H1 (cell line): Measurements from ENCODE around the gene RNF144A. TPM values are rescaled to one million over a fixed set of nuclear protein-coding genes. Genes with fewer than 3 reads are reported as not detected.

Experiments used
- CTCF ChIA-PET: fragments of 300-600 bp; sonication (Branson Sonifier 250); formaldehyde crosslinking; loops from one replicate; lab custom pipeline; 2021; ENCODE audit not compliant: partially characterized antibody; lab: Charles Lee
- POLR2A ChIA-PET: fragments of 300-600 bp; sonication (Branson Sonifier 250); formaldehyde crosslinking; loops from one replicate; lab custom pipeline; 2021; ENCODE audit warnings: inconsistent platforms; ENCODE audit not compliant: partially characterized antibody; lab: Charles Lee
- DNase-seq, 2 experiments: peaks; one replicate each; pipeline versions ENCODE4 v3.0.0 to v3.0.0-alpha.2; 2010 to 2022; ENCODE audit warnings: low spot score in 2 of 2, low read depth in 1 of 2, mixed read lengths in 1 of 2
- FAIRE-seq: peaks from 2 replicates; lab custom pipeline; 2011; peaks lifted over from hg19 to GRCh38; lab: Jason Lieb, UNC
- H2AFZ ChIP-seq: 2 replicates; pipeline ENCODE4 v1.8.1; 2012; ENCODE audit warnings: low read length, inconsistent platforms
- H2AK5ac ChIP-seq: 2 replicates; pipeline ENCODE4 v1.6.1; 2013; ENCODE audit warnings: low read depth, low read length
- H2BK120ac ChIP-seq: replicated peaks from 2 replicates; pipeline ENCODE3; 2013; ENCODE audit warnings: low read depth, low read length, inconsistent platforms
- H2BK12ac ChIP-seq: 2 replicates; pipeline ENCODE4 v1.6.1; 2013; ENCODE audit warnings: low read depth, low read length
- H2BK15ac ChIP-seq: 2 replicates; pipeline ENCODE4 v1.6.1; 2013; ENCODE audit warnings: low read length
- H2BK20ac ChIP-seq: 2 replicates; pipeline ENCODE4 v1.6.1; 2013; ENCODE audit warnings: low read length
- H2BK5ac ChIP-seq: 2 replicates; pipeline ENCODE4 v1.6.1; 2013; ENCODE audit warnings: low read depth, low read length
- H3K14ac ChIP-seq: 2 replicates; pipeline ENCODE4 v1.6.1; 2013; ENCODE audit warnings: inconsistent platforms; ENCODE audit not compliant: insufficient read length
- H3K18ac ChIP-seq: 2 replicates; pipeline ENCODE4 v1.6.1; 2013; ENCODE audit warnings: low read length; ENCODE audit errors: extremely low read depth
- H3K23ac ChIP-seq: 2 replicates; pipeline ENCODE4 v1.6.1; 2013; ENCODE audit warnings: inconsistent platforms; ENCODE audit not compliant: insufficient read length
- H3K23me2 ChIP-seq: 2 replicates; pipeline ENCODE4 v1.6.1; 2013; ENCODE audit warnings: low read depth, low read length
- H3K27ac ChIP-seq: 2 replicates; pipeline ENCODE4 v1.6.1; 2011; ENCODE audit warnings: low read depth, low read length, inconsistent platforms
- H3K27me3 ChIP-seq, 4 experiments: replicated peaks in 1 of 4; 1 replicate in 1 of 4; 2 replicates in 3 of 4; pipeline versions ENCODE4 v1.6.1 to v1.8.1; 2011 to 2013; ENCODE audit warnings: low read length in 3 of 4, mild to moderate bottlenecking in 3 of 4, inconsistent platforms in 2 of 4, mixed read lengths in 2 of 4, moderate library complexity in 1 of 4; ENCODE audit not compliant: control insufficient read depth in 3 of 4, insufficient read depth in 3 of 4; ENCODE audit errors: extremely low read depth in 1 of 4
- H3K36me3 ChIP-seq, 4 experiments: 2 replicates each; pipeline versions ENCODE4 v1.6.1 to v1.8.1; 2011 to 2013; ENCODE audit warnings: mild to moderate bottlenecking in 4 of 4, low read length in 3 of 4, moderate library complexity in 2 of 4, control low read depth in 1 of 4, inconsistent platforms in 1 of 4; ENCODE audit not compliant: insufficient read depth in 4 of 4, control insufficient read depth in 2 of 4
- H3K4ac ChIP-seq: replicated peaks from 2 replicates; pipeline ENCODE3; 2013; ENCODE audit warnings: low read length, low read depth, mixed read lengths, inconsistent platforms; ENCODE audit not compliant: insufficient read length
- H3K4me1 ChIP-seq, 4 experiments: replicated peaks in 1 of 4; 1 replicate in 1 of 4; 2 replicates in 3 of 4; pipeline versions ENCODE4 v1.6.1 to v1.8.1; 2011 to 2013; ENCODE audit warnings: low read length in 3 of 4, inconsistent platforms in 2 of 4, mixed read lengths in 1 of 4; ENCODE audit not compliant: insufficient read depth in 4 of 4, control insufficient read depth in 3 of 4
- H3K4me2 ChIP-seq, 2 experiments: 2 replicates each; pipeline versions ENCODE4 v1.6.1 to v1.8.1; 2011 to 2013; ENCODE audit warnings: low read depth in 2 of 2, low read length in 2 of 2, control low read depth in 1 of 2, inconsistent platforms in 1 of 2, mild to moderate bottlenecking in 1 of 2; ENCODE audit not compliant: insufficient read depth in 1 of 2
- H3K4me3 ChIP-seq, 4 experiments: fragments of 200-600, 300-600 bp in 1 of 4; sonication (generic), shearing (Covaris generic), sonication (Bioruptor Twin) in 1 of 4; 2 replicates each; pipeline versions ENCODE4 v1.5.1 to v1.8.1; 2011 to 2016; ENCODE audit warnings: low read length in 4 of 4, low read depth in 3 of 4, control low read depth in 2 of 4, inconsistent platforms in 2 of 4, mild to moderate bottlenecking in 2 of 4, mixed read lengths in 1 of 4, moderate library complexity in 1 of 4; ENCODE audit not compliant: insufficient read depth in 2 of 4; ENCODE audit errors: extremely low read depth in 1 of 4
- H3K56ac ChIP-seq: replicated peaks from 2 replicates; pipeline ENCODE3; 2013; ENCODE audit warnings: low read depth, mild to moderate bottlenecking, mixed read lengths, low read length, inconsistent platforms; ENCODE audit not compliant: insufficient read length
- H3K79me1 ChIP-seq: 2 replicates; pipeline ENCODE4 v1.6.1; 2013; ENCODE audit warnings: low read depth, low read length, control low read depth
- H3K79me2 ChIP-seq, 2 experiments: 2 replicates each; pipeline versions ENCODE4 v1.6.1 to v1.8.1; 2012 to 2013; ENCODE audit warnings: low read length in 2 of 2, mild to moderate bottlenecking in 2 of 2, inconsistent platforms in 1 of 2; ENCODE audit not compliant: insufficient read depth in 2 of 2, control insufficient read depth in 1 of 2
- H3K9ac ChIP-seq, 4 experiments: replicated peaks in 1 of 4; 1 replicate in 1 of 4; 2 replicates in 3 of 4; pipeline versions ENCODE4 v1.6.1 to v1.8.1; 2011 to 2013; ENCODE audit warnings: low read depth in 3 of 4, low read length in 3 of 4, control low read depth in 2 of 4, mild to moderate bottlenecking in 2 of 4, moderate library complexity in 2 of 4, inconsistent platforms in 1 of 4; ENCODE audit errors: extremely low read depth in 1 of 4
- H3K9me3 ChIP-seq, 2 experiments: 2 replicates each; pipeline versions ENCODE4 v1.6.1 to v1.8.1; 2012 to 2013; ENCODE audit warnings: mild to moderate bottlenecking in 2 of 2, moderate library complexity in 2 of 2, control low read depth in 1 of 2, inconsistent platforms in 1 of 2, low read depth in 1 of 2, low read length in 1 of 2, mixed read lengths in 1 of 2; ENCODE audit not compliant: insufficient read depth in 2 of 2
- H4K20me1 ChIP-seq, 2 experiments: replicated peaks in 1 of 2; 2 replicates each; pipeline versions ENCODE3 to v1.8.1; 2011 to 2013; ENCODE audit warnings: inconsistent platforms in 2 of 2, low read length in 2 of 2, mild to moderate bottlenecking in 1 of 2; ENCODE audit not compliant: insufficient read depth in 2 of 2, control insufficient read depth in 1 of 2
- H4K5ac ChIP-seq: 2 replicates; pipeline ENCODE4 v1.6.1; 2013; ENCODE audit warnings: low read length, low read depth, mixed read lengths, inconsistent platforms; ENCODE audit not compliant: insufficient read length
- H4K8ac ChIP-seq: 2 replicates; pipeline ENCODE4 v1.8.0; 2013; ENCODE audit warnings: mild to moderate bottlenecking, moderate library complexity, low read length, inconsistent platforms; ENCODE audit not compliant: insufficient read depth; ENCODE audit errors: extremely low read depth
- H4K91ac ChIP-seq: replicated peaks from 2 replicates; pipeline ENCODE3; 2013; ENCODE audit warnings: low read length, mixed read lengths, inconsistent platforms; ENCODE audit not compliant: insufficient read length
- JUND ChIP-seq: IDR thresholded peaks from 2 replicates; pipeline ENCODE4 v1.6.1; 2011; ENCODE audit warnings: mild to moderate bottlenecking, improper control_type of control experiment, low read length
- SRF ChIP-seq: IDR thresholded peaks from 2 replicates; pipeline ENCODE4 v1.6.1; 2011; ENCODE audit warnings: mild to moderate bottlenecking, low read depth, low read length, moderate library complexity
- WGBS, 2 experiments: shearing (Covaris generic) in 1 of 2; methylation state at CpG; one replicate each; pipeline versions ENCODE4 v1.1.6 to v1.1.7; 2013 to 2015; ENCODE audit warnings: low lambda C conversion rate in 2 of 2, mixed read lengths in 2 of 2, inconsistent platforms in 1 of 2, low coverage in 1 of 2, missing lambda C conversion rate in 1 of 2; ENCODE audit not compliant: insufficient replicate concordance in 2 of 2, insufficient coverage in 1 of 2, insufficient read length in 1 of 2; ENCODE audit errors: extremely low coverage in 1 of 2, missing lambda C conversion rate in 1 of 2; 5-methylcytosine and 5-hydroxymethylcytosine counted together
- polyA plus RNA-seq, 7 experiments: library from polyadenylated mRNA; depleted of rRNA in 3 of 7; stranded (reverse) in 5 of 7; unstranded in 2 of 7; fragments of >200 nt in 5 of 7; fragments of 200-250 nt in 2 of 7; gene quantifications; 1 replicate in 5 of 7; 2 replicates in 1 of 7; 4 replicates in 1 of 7; pipeline versions ENCODE4 v1.2.1 to v1.2.3, GENCODE V29; 2011 to 2013; ENCODE audit warnings: missing spikeins in 2 of 7, mixed read lengths in 2 of 7
- total RNA-seq: library from RNA; stranded (reverse); fragmentation: NEBNext Ultra II Directional; extraction: Animal tissue kit (Norgen Biotek cat#: 25700); gene quantifications from 2 replicates; pipeline ENCODE4 v1.2.1, GENCODE V29; 2021

RNF144A gene
- total and polyA plus RNA-seq, 2 of the 8 experiments (the other 6 are each of a cell fraction or from before 2014, with no cell fraction given), result 14.0 to 15.0 TPM

DNA sequence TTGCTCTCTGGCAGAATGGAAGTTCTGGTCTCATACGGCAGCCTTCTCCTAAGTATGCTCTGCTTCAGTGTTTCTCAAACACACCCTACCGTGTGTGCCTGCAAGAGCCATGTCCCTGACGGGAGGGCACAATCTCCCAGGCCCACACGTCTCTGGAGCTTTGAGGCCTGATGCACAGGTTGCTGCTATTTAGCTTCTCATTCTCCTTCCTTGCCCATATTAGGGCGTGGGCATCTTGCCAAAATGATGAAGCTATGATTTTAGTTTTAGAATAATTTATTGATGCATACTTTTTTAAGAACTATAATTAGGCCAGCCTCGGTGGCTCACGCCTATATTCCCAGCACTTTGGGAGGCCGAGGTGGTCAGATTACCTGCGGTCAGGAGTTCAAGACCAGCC lies 107.9 kb downstream of the RNF144A start:
- H3K79me1 ChIP-seq, result no peaks in the 10 kb centered on the region
- H2BK12ac ChIP-seq, result no peak overlapping the region
- H2BK5ac ChIP-seq, result no peak overlapping the region
- no peak for FAIRE-seq
- H2BK20ac ChIP-seq, result no peak overlapping the region
- no peak overlapping the region for H2BK15ac ChIP-seq
- no peak overlapping the region for H2AFZ ChIP-seq
- H2BK120ac ChIP-seq, result no peak overlapping the region
- CTCF ChIA-PET, result interaction anchor here (0.5 to 7.6 kb wide), 5 partner anchors 10 to 891 kb away, joined by 3 to 61 read pairs (median 4); no protein-coding TSS in a partner anchor
- H3K9me3 ChIP-seq, result no peaks in the 10 kb centered on the region
- peaks cover 0 to 9% (median 2%) of the 10 kb centered on the region in 4 experiments; a peak in 2 of 8 replicates for H3K36me3 ChIP-seq
- no peak overlapping the region for H4K91ac ChIP-seq
- WGBS, 2 experiments, result 93% methylated on average over 9 of the region's 9 CpGs; no CpG with 5 or more reads in 1 of the 2 experiments
- H3K18ac ChIP-seq, result no peak overlapping the region
- no peaks in the 10 kb centered on the region for H3K27me3 ChIP-seq
- no peak overlapping the region for H3K4me3 ChIP-seq
- H4K8ac ChIP-seq, result no peak overlapping the region
- H3K14ac ChIP-seq, result no peak overlapping the region
- H3K4me1 ChIP-seq, result no peaks in the 10 kb centered on the region
- no peak overlapping the region for H4K5ac ChIP-seq
- TF ChIP-seq JUND (no peak), SRF (peak; percentile 80)
- no peak overlapping the region for H3K9ac ChIP-seq
- DNase-seq, result no peak
- H3K4ac ChIP-seq, result no peak overlapping the region
- H3K23ac ChIP-seq, result no peak overlapping the region
- no peaks in the 10 kb centered on the region for H3K23me2 ChIP-seq
- POLR2A ChIA-PET, result no interaction called here
- H3K27ac ChIP-seq, result no peak overlapping the region
- H3K56ac ChIP-seq, result no peak overlapping the region
- H3K79me2 ChIP-seq, result no peaks in the 10 kb centered on the region
- no peaks in the 10 kb centered on the region for H4K20me1 ChIP-seq
- H3K4me2 ChIP-seq, result no peak overlapping the region
- no peak overlapping the region for H2AK5ac ChIP-seq
